SK-N-SH (cell line): Measurements from ENCODE around the gene FBXO42. TPM values are rescaled to one million over a fixed set of nuclear protein-coding genes. Genes with fewer than 3 reads are reported as not detected.

Experiments
- CTCF ChIA-PET: fragments of 300-600, 350-600 bp; formaldehyde crosslinking; extraction: SDS; loops from one replicate; lab custom pipeline; 2021; lab: Yijun Ruan, JAX
- POLR2A ChIA-PET: fragments of 350-600 bp; sonication (Branson Sonifier 250); formaldehyde crosslinking; extraction: SDS; loops from one replicate; lab custom pipeline; 2020; ENCODE audit warnings: antibody characterized with exemption, inconsistent platforms; lab: Yijun Ruan, JAX
- DNase-seq: peaks from one replicate; pipeline ENCODE4 v3.0.0; 2012
- H2AFZ ChIP-seq: fragments of 200-600 bp; sonication (generic); 2 replicates; pipeline ENCODE4 v1.8.1; 2016; ENCODE audit warnings: antibody characterized with exemption, mild to moderate bottlenecking, low read depth
- H3F3A ChIP-seq: fragments of 200-600 bp; sonication (generic); replicated peaks from 2 replicates; pipeline ENCODE3; 2016; ENCODE audit warnings: antibody characterized with exemption, mild to moderate bottlenecking; ENCODE audit not compliant: insufficient read depth
- H3K27ac ChIP-seq, 2 experiments: fragments of 200-500 bp in 1 of 2; fragments of 200-600 bp in 1 of 2; sonication (Bioruptor generic) in 1 of 2; sonication (generic), shearing (Covaris generic) in 1 of 2; 2 replicates each; pipeline versions ENCODE4 v1.5.1 to v1.6.1; 2014 to 2016; ENCODE audit warnings: low read depth in 2 of 2, inconsistent platforms in 1 of 2, low read length in 1 of 2, mild to moderate bottlenecking in 1 of 2, mixed read lengths in 1 of 2
- H3K27me3 ChIP-seq: fragments of 200-600 bp; sonication (generic), shearing (Covaris generic); 2 replicates; pipeline ENCODE4 v1.6.1; 2016; ENCODE audit warnings: mixed run types; ENCODE audit not compliant: insufficient read depth
- H3K36me3 ChIP-seq, 2 experiments: fragments of 200-500 bp in 1 of 2; fragments of 200-600 bp in 1 of 2; sonication (Bioruptor generic) in 1 of 2; sonication (generic) in 1 of 2; replicated peaks in 1 of 2; 2 replicates each; pipeline versions ENCODE3 to v1.5.1; 2014 to 2016; ENCODE audit warnings: low read length in 1 of 2, mild to moderate bottlenecking in 1 of 2; ENCODE audit not compliant: insufficient read depth in 2 of 2, control insufficient read depth in 1 of 2
- H3K4me1 ChIP-seq, 2 experiments: fragments of 200-500 bp in 1 of 2; fragments of 200-600 bp in 1 of 2; sonication (Bioruptor generic) in 1 of 2; sonication (generic), shearing (Covaris generic) in 1 of 2; 2 replicates each; pipeline versions ENCODE4 v1.5.1 to v1.6.1; 2014 to 2016; ENCODE audit warnings: low read depth in 1 of 2, low read length in 1 of 2, mixed run types in 1 of 2; ENCODE audit not compliant: insufficient read depth in 2 of 2, control insufficient read depth in 1 of 2
- H3K4me2 ChIP-seq: fragments of 200-600 bp; sonication (generic), shearing (Covaris generic); 2 replicates; pipeline ENCODE4 v1.6.1; 2017; ENCODE audit warnings: mixed run types
- H3K4me3 ChIP-seq, 2 experiments: fragments of 200-500 bp in 1 of 2; fragments of 200-600 bp in 1 of 2; sonication (Bioruptor generic) in 1 of 2; sonication (generic), shearing (Covaris generic) in 1 of 2; 2 replicates each; pipeline versions ENCODE4 v1.5.1 to v1.8.1; 2014 to 2016; ENCODE audit warnings: low read depth in 2 of 2, inconsistent platforms in 1 of 2, low read length in 1 of 2, mild to moderate bottlenecking in 1 of 2, mixed read lengths in 1 of 2, moderate library complexity in 1 of 2
- H3K79me2 ChIP-seq: fragments of 200-600 bp; sonication (generic); 2 replicates; pipeline ENCODE4 v1.8.1; 2017; ENCODE audit warnings: mild to moderate bottlenecking; ENCODE audit not compliant: insufficient read depth
- H3K9ac ChIP-seq: fragments of 200-600 bp; sonication (generic); 2 replicates; pipeline ENCODE4 v1.6.1; 2017; ENCODE audit warnings: mixed run types
- H3K9me2 ChIP-seq: fragments of 200-600 bp; sonication (generic); 2 replicates; pipeline ENCODE4 v1.6.1; 2017; ENCODE audit warnings: mixed run types
- H3K9me3 ChIP-seq: fragments of 200-600 bp; sonication (generic); 2 replicates; pipeline ENCODE4 v1.6.1; 2017; ENCODE audit warnings: mixed run types, mild to moderate bottlenecking, moderate library complexity
- H4K20me1 ChIP-seq: fragments of 200-600 bp; sonication (generic); 2 replicates; pipeline ENCODE4 v1.6.1; 2017; ENCODE audit warnings: mild to moderate bottlenecking, mixed run types; ENCODE audit not compliant: insufficient read depth
- CTCF ChIP-seq: fragments of 200-600 bp; sonication (generic); IDR thresholded peaks from 2 replicates; pipeline ENCODE4 v1.6.1; 2017; ENCODE audit warnings: antibody characterized with exemption, mild to moderate bottlenecking, moderate library complexity
- ELF1 ChIP-seq: IDR thresholded peaks from 2 replicates; pipeline ENCODE4 v1.4.0; 2012
- EP300 ChIP-seq, 2 experiments: IDR thresholded peaks; 2 replicates each; pipeline versions ENCODE4 v1.4.0 to v1.6.1; 2012; ENCODE audit warnings: borderline replicate concordance in 1 of 2, low read depth in 1 of 2, low read length in 1 of 2
- GATA2 ChIP-seq: sonication (generic); formaldehyde crosslinking; IDR thresholded peaks from 2 replicates; pipeline ENCODE4 v1.5.0; 2020; ENCODE audit warnings: mild to moderate bottlenecking, missing genetic modification reagents
- JUND ChIP-seq: IDR thresholded peaks from 2 replicates; pipeline ENCODE4 v1.4.0; 2012
- NFIC ChIP-seq: IDR thresholded peaks from 2 replicates; pipeline ENCODE4 v1.4.0; 2012; ENCODE audit warnings: borderline replicate concordance
- POLR2AphosphoS5 ChIP-seq: IDR thresholded peaks from 2 replicates; pipeline ENCODE4 v1.6.1; 2012; ENCODE audit warnings: low read depth, low read length
- RAD21 ChIP-seq: IDR thresholded peaks from 2 replicates; pipeline ENCODE4 v1.6.1; 2012; ENCODE audit warnings: mild to moderate bottlenecking, low read length
- RCOR1 ChIP-seq: fragments of 150-350 bp; IDR thresholded peaks from 2 replicates; pipeline ENCODE4 v1.6.1; 2017; ENCODE audit warnings: antibody characterized with exemption, low read length
- SIN3A ChIP-seq: IDR thresholded peaks from 2 replicates; pipeline ENCODE4 v1.6.1; 2012; ENCODE audit warnings: low read depth, mild to moderate bottlenecking, low read length, moderate library complexity, borderline replicate concordance
- TAF1 ChIP-seq: IDR thresholded peaks from 2 replicates; pipeline ENCODE4 v1.6.1; 2012; ENCODE audit warnings: low read depth, mild to moderate bottlenecking, low read length, moderate library complexity, borderline replicate concordance
- TEAD4 ChIP-seq: IDR thresholded peaks from 2 replicates; pipeline ENCODE4 v1.4.0; 2012; ENCODE audit warnings: mild to moderate bottlenecking, borderline replicate concordance; ENCODE audit not compliant: insufficient read depth
- USF2 ChIP-seq: fragments of 150-350 bp; IDR thresholded peaks from 2 replicates; pipeline ENCODE4 v1.6.1; 2017; ENCODE audit warnings: antibody characterized with exemption, low read length, low read depth, borderline replicate concordance
- ZBTB33 ChIP-seq: IDR thresholded peaks from 2 replicates; pipeline ENCODE4 v1.4.0; 2012; ENCODE audit warnings: low read depth, borderline replicate concordance
- WGBS: methylation state at CpG from one replicate; pipeline ENCODE4 v1.1.6; 2017; ENCODE audit warnings: low lambda C conversion rate; 5-methylcytosine and 5-hydroxymethylcytosine counted together
- polyA plus RNA-seq, 3 experiments: library from polyadenylated mRNA; depleted of rRNA; stranded (reverse); fragments of >200 nt; gene quantifications; 2 replicates each; pipeline ENCODE4 v1.2.3, GENCODE V29; 2012

The FBXO42 gene
- polyA plus RNA-seq, 1 of the 3 experiments (the other 2 are of a cell fraction): 8.6 TPM

GRCh38 chr1:16326833-16327404, 25.4 kb downstream of the FBXO42 start:
- no peaks in the 10 kb centered on the region for H3K27me3 ChIP-seq
- peaks cover 90% of the 10 kb centered on the region for H3K79me2 ChIP-seq
- H3K4me2 ChIP-seq: no peak overlapping the region
- no peak for DNase-seq
- H3K4me1 ChIP-seq: peaks cover 0 to 6% of the 10 kb centered on the region in 2 experiments; a peak in 1 of 4 replicates
- H3K4me3 ChIP-seq: no peak overlapping the region
- POLR2A ChIA-PET: no interaction called here
- H3K27ac ChIP-seq: no peak overlapping the region
- no peak for TF ChIP-seq ELF1
- no peak for TF ChIP-seq GATA2 (CRISPR knock-in tag)
- no peak for TF ChIP-seq ZBTB33
- no peak for TF ChIP-seq TEAD4
- TF ChIP-seq EP300 (IDR thresholded peaks at IDR 0.05; ENCODE audit: borderline replicate concordance in 1 of 2, low read depth in 1 of 2, low read length in 1 of 2): no peak
- TF ChIP-seq NFIC: no peak
- TF ChIP-seq JUND: no peak
- TF ChIP-seq POLR2AphosphoS5: no peak
- no peak for TF ChIP-seq USF2
- no peak for TF ChIP-seq CTCF
- no peak for TF ChIP-seq SIN3A
- no peak for TF ChIP-seq RCOR1
- TF ChIP-seq RAD21: no peak
- no peak for TF ChIP-seq TAF1
- H3K9ac ChIP-seq: no peak overlapping the region
- no peaks in the 10 kb centered on the region for H3K9me3 ChIP-seq
- no peak overlapping the region for H2AFZ ChIP-seq
- H3K36me3 ChIP-seq: no peaks in the 10 kb centered on the region
- H4K20me1 ChIP-seq: peaks cover 25% of the 10 kb centered on the region
- H3K9me2 ChIP-seq: no peaks in the 10 kb centered on the region
- CTCF ChIA-PET: interaction anchor here (1.4 kb wide), 1 partner anchor 37 kb away, joined by 6 read pairs; no protein-coding TSS in a partner anchor
- 93% methylated on average over 5 of the region's 5 CpGs for WGBS
- peaks cover 17% of the 10 kb centered on the region for H3F3A ChIP-seq
